ENCODE measurements around the gene FSTL5. TPM values are rescaled to one million over a fixed set of nuclear protein-coding genes. Genes with fewer than 3 reads are reported as not detected.

Gene FSTL5
- total and polyA plus RNA-seq, 2 of the 8 experiments (the other 6 are each of a cell fraction or from before 2014, with no cell fraction given) = 0.09 to 0.32 TPM

- no peak overlapping the region for H3K4ac ChIP-seq (replicated peaks; ENCODE audit: insufficient read length, low read depth, low read length)
- no peak overlapping the region for H2BK12ac ChIP-seq (ENCODE audit: low read depth, low read length)
- H4K8ac ChIP-seq (ENCODE audit: extremely low read depth, insufficient read depth, low read length) = no peak overlapping the region
- H3K79me1 ChIP-seq (ENCODE audit: low read depth, low read length) = no peaks in the 10 kb centered on the region
- DNase-seq (ENCODE audit: low read depth in 1 of 2, low spot score in 2 of 2) (no peak), FAIRE-seq (no peak)
- no peak overlapping the region for H2AFZ ChIP-seq (ENCODE audit: low read length)
- no peak overlapping the region for H3K27ac ChIP-seq (ENCODE audit: low read depth, low read length)
- H3K79me2 ChIP-seq (ENCODE audit: control insufficient read depth in 1 of 2, insufficient read depth in 2 of 2, low read length in 2 of 2) = no peaks in the 10 kb centered on the region
- POLR2A ChIA-PET (ENCODE audit: partially characterized antibody) = no interaction called here
- H3K36me3 ChIP-seq (ENCODE audit: control insufficient read depth in 2 of 4, insufficient read depth in 4 of 4, low read length in 3 of 4) = no peaks in the 10 kb centered on the region
- no peak overlapping the region for H2BK15ac ChIP-seq (ENCODE audit: low read length)
- H2BK5ac ChIP-seq (ENCODE audit: low read depth, low read length) = no peak overlapping the region
- H3K56ac ChIP-seq (replicated peaks; ENCODE audit: insufficient read length, low read depth, low read length) = no peak overlapping the region
- H4K5ac ChIP-seq (ENCODE audit: insufficient read length, low read depth, low read length) = no peak overlapping the region
- H2BK20ac ChIP-seq (ENCODE audit: low read length) = no peak overlapping the region
- no peak overlapping the region for H3K18ac ChIP-seq (ENCODE audit: extremely low read depth, low read length)
- no peaks in the 10 kb centered on the region for H3K9me3 ChIP-seq (ENCODE audit: insufficient read depth in 2 of 2, low read depth in 1 of 2, low read length in 1 of 2)
- no peaks in the 10 kb centered on the region for H3K23me2 ChIP-seq (ENCODE audit: low read depth, low read length)
- H2BK120ac ChIP-seq (replicated peaks; ENCODE audit: low read depth, low read length) = no peak overlapping the region
- no peaks in the 10 kb centered on the region; a peak in 1 of 7 replicates for H3K4me1 ChIP-seq (replicated peaks in 1 of 4; ENCODE audit: control insufficient read depth in 3 of 4, insufficient read depth in 4 of 4, low read length in 3 of 4)
- no peaks in the 10 kb centered on the region for H4K20me1 ChIP-seq (replicated peaks in 1 of 2; ENCODE audit: control insufficient read depth in 1 of 2, insufficient read depth in 2 of 2, low read length in 2 of 2)
- 94% methylated on average over 1 of the region's 1 CpG; no CpG with 5 or more reads in 1 of the 2 experiments for WGBS, 2 experiments (ENCODE audit: extremely low coverage in 1 of 2, insufficient coverage in 1 of 2, insufficient read length in 1 of 2, insufficient replicate concordance in 2 of 2, low coverage in 1 of 2, low lambda C conversion rate in 2 of 2, missing lambda C conversion rate in 1 of 2)
- H3K23ac ChIP-seq (ENCODE audit: insufficient read length) = no peak overlapping the region
- no peak overlapping the region for H3K4me2 ChIP-seq (ENCODE audit: insufficient read depth in 1 of 2, low read depth in 2 of 2, low read length in 2 of 2)
- H2AK5ac ChIP-seq (ENCODE audit: low read depth, low read length) = no peak overlapping the region
- no peaks in the 10 kb centered on the region for H3K27me3 ChIP-seq (replicated peaks in 1 of 4; ENCODE audit: control insufficient read depth in 3 of 4, extremely low read depth in 1 of 4, insufficient read depth in 3 of 4, low read length in 3 of 4)
- H3K4me3 ChIP-seq (ENCODE audit: extremely low read depth in 1 of 4, insufficient read depth in 2 of 4, low read depth in 3 of 4, low read length in 4 of 4) = no peak overlapping the region
- H3K9ac ChIP-seq (replicated peaks in 1 of 4; ENCODE audit: extremely low read depth in 1 of 4, low read depth in 3 of 4, low read length in 3 of 4) = no peak overlapping the region
- no peak overlapping the region for H3K14ac ChIP-seq (ENCODE audit: insufficient read length)
- CTCF ChIA-PET (ENCODE audit: partially characterized antibody) = no interaction called here
- H4K91ac ChIP-seq (replicated peaks; ENCODE audit: insufficient read length, low read length) = no peak overlapping the region
- TF ChIP-seq POLR2A (IDR thresholded peaks at IDR 0.05; ENCODE audit: control extremely low read depth in 1 of 2, low read depth in 2 of 2, low read length in 2 of 2) (no peak), TBP (IDR thresholded peaks at IDR 0.05; ENCODE audit: low read depth, low read length) (no peak), POU5F1 (IDR thresholded peaks at IDR 0.05; ENCODE audit: low read depth, low read length) (no peak), SAP30 (IDR thresholded peaks at IDR 0.05; ENCODE audit: insufficient read depth, insufficient replicate concordance, low read length) (no peak), RXRA (IDR thresholded peaks at IDR 0.05; ENCODE audit: insufficient read depth, low read depth, low read length) (no peak), POLR2AphosphoS5 (IDR thresholded peaks at IDR 0.05; ENCODE audit: low read depth, low read length) (no peak), GABPA (IDR thresholded peaks at IDR 0.05; ENCODE audit: borderline replicate concordance, insufficient read depth, low read length) (no peak), ATF2 (IDR thresholded peaks at IDR 0.05; ENCODE audit: low read length) (no peak), MAFK (IDR thresholded peaks at IDR 0.05; ENCODE audit: low read depth, low read length) (no peak), ZNF274 (IDR thresholded peaks at IDR 0.05; ENCODE audit: borderline replicate concordance, extremely low read depth, low read length) (no peak), TCF12 (IDR thresholded peaks at IDR 0.05; ENCODE audit: low read depth, low read length) (no peak), CBX8 (IDR thresholded peaks at IDR 0.05; ENCODE audit: borderline replicate concordance, low read depth, low read length) (no peak), HDAC2 (IDR thresholded peaks at IDR 0.05; ENCODE audit: borderline replicate concordance in 1 of 2, low read depth in 2 of 2, low read length in 2 of 2) (no peak), CHD1 (IDR thresholded peaks at IDR 0.05; ENCODE audit: low read depth, low read length) (no peak)
These were observed 706.5 kb downstream of the FSTL5 start for GRCh38 chr4:161457311-161457710.

Measured in H1 (cell line).